Measurements from ENCODE around the gene SLC44A4. TPM values are rescaled to one million over a fixed set of nuclear protein-coding genes. Genes with fewer than 3 reads are reported as not detected.

The SLC44A4 gene
- total and polyA plus RNA-seq, 9 of the 15 experiments (the other 6 are each of a cell fraction or from before 2014, with no cell fraction given): 7.9 to 18.6 (median 11.2) TPM

GRCh38 chr6:31830886-31831335 is 47.9 kb downstream of the SLC44A4 start (continued):
- TF ChIP-seq, protein P1, sequence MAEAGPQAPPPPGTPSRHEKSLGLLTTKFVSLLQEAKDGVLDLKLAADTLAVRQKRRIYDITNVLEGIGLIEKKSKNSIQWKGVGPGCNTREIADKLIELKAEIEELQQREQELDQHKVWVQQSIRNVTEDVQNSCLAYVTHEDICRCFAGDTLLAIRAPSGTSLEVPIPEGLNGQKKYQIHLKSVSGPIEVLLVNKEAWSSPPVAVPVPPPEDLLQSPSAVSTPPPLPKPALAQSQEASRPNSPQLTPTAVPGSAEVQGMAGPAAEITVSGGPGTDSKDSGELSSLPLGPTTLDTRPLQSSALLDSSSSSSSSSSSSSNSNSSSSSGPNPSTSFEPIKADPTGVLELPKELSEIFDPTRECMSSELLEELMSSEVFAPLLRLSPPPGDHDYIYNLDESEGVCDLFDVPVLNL (CRISPR knock-in tag; IDR thresholded peaks at IDR 0.05; ENCODE audit: low read depth): 0 out of 2 replicates have a peak, but pooled peaks have one; percentile 51
- TF ChIP-seq ZNF384 (IDR thresholded peaks at IDR 0.05; ENCODE audit: low read depth, low read length): peak; percentile 4; the same call in 1 of the 2 replicates
- TF ChIP-seq MAFG (tag; conservative IDR thresholded peaks at IDR 0.05): no peak

DNA sequence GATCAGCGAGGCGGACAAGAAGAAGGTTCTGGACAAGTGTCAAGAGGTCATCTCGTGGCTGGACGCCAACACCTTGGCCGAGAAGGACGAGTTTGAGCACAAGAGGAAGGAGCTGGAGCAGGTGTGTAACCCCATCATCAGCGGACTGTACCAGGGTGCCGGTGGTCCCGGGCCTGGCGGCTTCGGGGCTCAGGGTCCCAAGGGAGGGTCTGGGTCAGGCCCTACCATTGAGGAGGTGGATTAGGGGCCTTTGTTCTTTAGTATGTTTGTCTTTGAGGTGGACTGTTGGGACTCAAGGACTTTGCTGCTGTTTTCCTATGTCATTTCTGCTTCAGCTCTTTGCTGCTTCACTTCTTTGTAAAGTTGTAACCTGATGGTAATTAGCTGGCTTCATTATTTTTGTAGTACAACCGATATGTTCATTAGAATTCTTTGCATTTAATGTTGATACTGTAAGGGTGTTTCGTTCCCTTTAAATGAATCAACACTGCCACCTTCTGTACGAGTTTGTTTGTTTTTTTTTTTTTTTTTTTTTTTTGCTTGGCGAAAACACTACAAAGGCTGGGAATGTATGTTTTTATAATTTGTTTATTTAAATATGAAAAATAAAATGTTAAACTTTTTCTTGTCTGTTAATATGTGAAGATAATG is 49.0 kb downstream of the SLC44A4 start:
- POLR2A ChIA-PET: interaction anchor here (0.6 to 13.1 kb wide), 32 partner anchors 8 to 427 kb away, joined by 3 to 229 read pairs (median 5); partner anchors contain the start of genes ABHD16A, BAG6, C6orf47 and CLIC1
- Histone ChIP-seq H3K9me1 (ENCODE audit: control insufficient read depth, insufficient read depth, low read length) (no peaks in the 10 kb centered on the region), H3K4me3 (peak overlapping the region; percentile 52), H3K9ac (ENCODE audit: insufficient read depth in 1 of 2, low read depth in 2 of 2, low read length in 2 of 2) (peak overlapping the region; percentile 70 to 86), H3K36me3 (ENCODE audit: control insufficient read depth, insufficient read depth, low read length) (peaks cover 18% of the 10 kb centered on the region; the same call in 2 of the 3 replicates), H2AFZ (ENCODE audit: low read depth, low read length) (no peak overlapping the region), H3K27me3 (ENCODE audit: control insufficient read depth in 2 of 2, insufficient read depth in 2 of 2, low read length in 2 of 2) (no peaks in the 10 kb centered on the region), H3K79me2 (ENCODE audit: control insufficient read depth, insufficient read depth, low read length) (peaks cover 58% of the 10 kb centered on the region), H3K27ac (ENCODE audit: extremely low read depth, low read depth, low read length) (peak overlapping the region; percentile 66), H4K20me1 (replicated peaks; ENCODE audit: control insufficient read depth, insufficient read depth, low read length) (peaks cover 5% of the 10 kb centered on the region; the same call in 1 of the 2 replicates), H3K4me2 (ENCODE audit: insufficient read depth, low read length) (peak overlapping the region; percentile 77), H3K9me3 (replicated peaks; ENCODE audit: control insufficient read depth, insufficient read depth, low read depth, low read length) (no peaks in the 10 kb centered on the region), H3K4me1 (replicated peaks in 1 of 2; ENCODE audit: control insufficient read depth in 2 of 2, insufficient read depth in 2 of 2, low read length in 2 of 2) (peaks cover 39 to 50% of the 10 kb centered on the region in 2 experiments)
- FAIRE-seq (no peak), ATAC-seq (no peak), DNase-seq (ENCODE audit: extremely low read depth in 1 of 4, low spot score in 3 of 4) (peak in 2 of 4 experiments; percentile 51 to 57)
- in situ Hi-C loops (cut with MboI): no loop called here
- CTCF ChIA-PET (ENCODE audit: low intra/inter-chr PET ratio): interaction anchor here (0.6 to 2.8 kb wide), 7 partner anchors 34 to 927 kb away, joined by 3 to 24 read pairs (median 5); partner anchors contain the start of genes LY6G5C, NFKBIL1, VARS1 and VWA7
- WGBS (ENCODE audit: insufficient coverage, low coverage, missing lambda C conversion rate): 1% methylated on average over 10 of the region's 15 CpGs
- BruUV-seq (replicated peaks): no TSS peak
- intact Hi-C loops (cut with micrococcal nuclease): loop anchor here (1.0 to 10.0 kb wide), 4 partner anchors 57 to 345 kb away; partner anchors contain the start of genes AGPAT1 and RNF5
- no peak for TF ChIP-seq POLR3G (IDR thresholded peaks at IDR 0.05; ENCODE audit: extremely low read depth, insufficient read length, insufficient replicate concordance)
- TF ChIP-seq MEIS2 (IDR thresholded peaks at IDR 0.05; ENCODE audit: partially characterized antibody): no peak
- no peak for TF ChIP-seq UBTF (IDR thresholded peaks at IDR 0.05; ENCODE audit: borderline replicate concordance in 1 of 2, low read depth in 2 of 2, low read length in 2 of 2)
- no peak for TF ChIP-seq AFF4 (CRISPR knock-in tag; IDR thresholded peaks at IDR 0.05)
